Kidney (tissue), 14 donors: ENCODE data around the gene MUS81. TPM values are rescaled to one million over a fixed set of nuclear protein-coding genes. Genes with fewer than 3 reads are reported as not detected.

Source experiments
- DNase-seq, 5 donors: peaks; one replicate each; pipeline ENCODE4 v3.0.0-alpha.2; 2013 to 2020
- FAIRE-seq: peaks from 2 replicates; lab custom pipeline; 2012; peaks lifted over from hg19 to GRCh38; lab: Jason Lieb, UNC
- H3K27ac ChIP-seq, 2 donors: one replicate each; pipeline ENCODE4 v1.7.0; 2013; ENCODE audit warnings: low read depth in 2 of 2, low read length in 2 of 2, inconsistent platforms in 1 of 2
- H3K27me3 ChIP-seq: one replicate; pipeline ENCODE4 v1.7.1; 2013; ENCODE audit warnings: low read length, inconsistent platforms; ENCODE audit not compliant: control insufficient read depth, insufficient read depth
- H3K36me3 ChIP-seq, 3 donors: one replicate each; pipeline versions ENCODE4 v1.7.0 to v1.7.1; 2013; ENCODE audit warnings: low read length in 3 of 3, control low read depth in 1 of 3, inconsistent platforms in 1 of 3; ENCODE audit not compliant: insufficient read depth in 3 of 3, control insufficient read depth in 2 of 3
- H3K4me1 ChIP-seq, 3 donors: one replicate each; pipeline versions ENCODE4 v1.7.0 to v1.7.1; 2013; ENCODE audit warnings: low read length in 3 of 3, inconsistent platforms in 1 of 3, low read depth in 1 of 3; ENCODE audit not compliant: control insufficient read depth in 2 of 3, insufficient read depth in 2 of 3
- H3K4me3 ChIP-seq, 3 donors: one replicate each; pipeline versions ENCODE4 v1.7.0 to v1.8.1; 2013; ENCODE audit warnings: low read length in 3 of 3, control low read depth in 1 of 3, inconsistent platforms in 1 of 3
- H3K9ac ChIP-seq, 3 donors: one replicate each; pipeline versions ENCODE4 v1.7.0 to v1.7.1; 2013; ENCODE audit warnings: low read length in 3 of 3, control low read depth in 1 of 3, inconsistent platforms in 1 of 3
- H3K9me3 ChIP-seq, 3 donors: one replicate each; pipeline versions ENCODE4 v1.7.0 to v1.7.1; 2013; ENCODE audit warnings: low read length in 3 of 3, control low read depth in 1 of 3, inconsistent platforms in 1 of 3; ENCODE audit not compliant: control insufficient read depth in 2 of 3, insufficient read depth in 1 of 3
- intact Hi-C: fragments of 100-400 bp; cut with DNase I; formaldehyde crosslinking; loops from one replicate; pipeline ENCODE4 v1.11.1; 2022
- polyA plus RNA-seq: library from polyadenylated mRNA; stranded (reverse); fragments of 350-450 nt; fragmentation: Illumina TruSeq; extraction: RNeasy Lipid Tissue Mini Kit (QIAGEN cat#74804); gene quantifications from one replicate; pipeline ENCODE4 v1.2.3, GENCODE V29; 2014; ENCODE audit warnings: low read depth, low replicate concordance; ENCODE audit not compliant: insufficient read depth
- total RNA-seq: library from RNA; stranded (reverse); fragmentation: NEBNext Ultra II Directional; extraction: Animal tissue kit (Norgen Biotek cat#: 25700); gene quantifications from one replicate; pipeline ENCODE4 v1.2.1, GENCODE V29; 2021
- TF ChIP-seq, protein P1 (sequence below): IDR thresholded peaks from 3 replicates; pipeline ENCODE4 v1.5.1; 2012; ENCODE audit warnings: mild to moderate bottlenecking, moderate library complexity, borderline replicate concordance; ENCODE audit not compliant: insufficient read depth; ENCODE audit errors: extremely low read depth
- donor health status: control.
- donor health status: control.
- donor health status: control.
- donor health status: control.
- donor health status: control.
- donor health status: DM: yes; HTN: yes; CAD: no.
- donor health status: Normal renal cell carcinoma (clear cell type).

The MUS81 gene
- total and polyA plus RNA-seq, 2 donors from 2014 or later, result 31.2 to 54.9 TPM

DNA sequence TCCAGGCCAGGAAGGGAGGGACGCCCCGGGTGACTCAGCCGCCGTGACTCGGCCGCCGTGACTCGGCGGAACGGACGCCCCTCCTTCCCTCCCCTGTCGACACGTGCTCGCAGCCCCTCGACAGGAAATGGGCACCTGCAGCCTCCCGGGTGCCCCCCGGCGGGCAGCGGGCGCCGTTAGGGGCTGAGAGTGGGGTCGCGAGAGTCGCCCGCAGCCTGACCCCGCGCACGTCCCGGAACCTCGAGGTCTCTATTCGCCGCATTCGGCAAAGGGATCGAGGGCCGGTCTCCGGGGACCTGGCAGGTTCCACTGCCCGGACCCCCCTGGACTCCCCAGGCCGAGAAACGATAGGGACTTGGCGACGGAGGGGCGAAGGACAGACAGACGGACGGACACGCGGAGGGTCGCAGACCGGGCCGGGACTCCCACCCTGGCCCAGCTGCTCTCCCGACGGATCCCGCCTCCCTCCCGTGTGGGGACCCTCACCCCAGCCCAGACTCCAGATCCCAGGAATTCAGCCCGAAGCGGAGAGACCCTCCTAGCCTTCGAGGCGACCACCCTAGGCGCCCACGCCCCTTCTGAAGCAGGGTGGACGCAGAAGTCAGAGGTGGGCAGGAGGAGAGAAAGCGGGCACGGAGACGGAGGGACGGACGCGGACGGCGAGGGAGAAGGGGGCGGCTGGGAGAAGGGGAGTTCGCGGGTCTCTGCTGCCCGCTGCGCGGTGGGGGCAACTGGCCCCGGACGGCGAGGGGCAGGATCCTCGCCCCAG, 39.3 kb downstream of the MUS81 start:
- intact Hi-C loops, result no loop called here
- H3K4me1 ChIP-seq, result peaks cover 0 to 6% (median 3%) of the 10 kb centered on the region in 3 donors
- DNase-seq, result peak in 4 of 5 donors; percentile 42 to 91 (median 56)
- TF ChIP-seq, protein P1, sequence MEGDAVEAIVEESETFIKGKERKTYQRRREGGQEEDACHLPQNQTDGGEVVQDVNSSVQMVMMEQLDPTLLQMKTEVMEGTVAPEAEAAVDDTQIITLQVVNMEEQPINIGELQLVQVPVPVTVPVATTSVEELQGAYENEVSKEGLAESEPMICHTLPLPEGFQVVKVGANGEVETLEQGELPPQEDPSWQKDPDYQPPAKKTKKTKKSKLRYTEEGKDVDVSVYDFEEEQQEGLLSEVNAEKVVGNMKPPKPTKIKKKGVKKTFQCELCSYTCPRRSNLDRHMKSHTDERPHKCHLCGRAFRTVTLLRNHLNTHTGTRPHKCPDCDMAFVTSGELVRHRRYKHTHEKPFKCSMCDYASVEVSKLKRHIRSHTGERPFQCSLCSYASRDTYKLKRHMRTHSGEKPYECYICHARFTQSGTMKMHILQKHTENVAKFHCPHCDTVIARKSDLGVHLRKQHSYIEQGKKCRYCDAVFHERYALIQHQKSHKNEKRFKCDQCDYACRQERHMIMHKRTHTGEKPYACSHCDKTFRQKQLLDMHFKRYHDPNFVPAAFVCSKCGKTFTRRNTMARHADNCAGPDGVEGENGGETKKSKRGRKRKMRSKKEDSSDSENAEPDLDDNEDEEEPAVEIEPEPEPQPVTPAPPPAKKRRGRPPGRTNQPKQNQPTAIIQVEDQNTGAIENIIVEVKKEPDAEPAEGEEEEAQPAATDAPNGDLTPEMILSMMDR, result no peak
- H3K4me3 ChIP-seq, result peak overlapping the region in 1 of 3 donors; percentile 47
- no peak overlapping the region for H3K27ac ChIP-seq
- H3K27me3 ChIP-seq, result peaks cover 17% of the 10 kb centered on the region
- no peaks in the 10 kb centered on the region for H3K36me3 ChIP-seq
- H3K9me3 ChIP-seq, result no peaks in the 10 kb centered on the region
- H3K9ac ChIP-seq, result peak overlapping the region in 1 of 3 donors; percentile 26
- FAIRE-seq, result no peak

DNA sequence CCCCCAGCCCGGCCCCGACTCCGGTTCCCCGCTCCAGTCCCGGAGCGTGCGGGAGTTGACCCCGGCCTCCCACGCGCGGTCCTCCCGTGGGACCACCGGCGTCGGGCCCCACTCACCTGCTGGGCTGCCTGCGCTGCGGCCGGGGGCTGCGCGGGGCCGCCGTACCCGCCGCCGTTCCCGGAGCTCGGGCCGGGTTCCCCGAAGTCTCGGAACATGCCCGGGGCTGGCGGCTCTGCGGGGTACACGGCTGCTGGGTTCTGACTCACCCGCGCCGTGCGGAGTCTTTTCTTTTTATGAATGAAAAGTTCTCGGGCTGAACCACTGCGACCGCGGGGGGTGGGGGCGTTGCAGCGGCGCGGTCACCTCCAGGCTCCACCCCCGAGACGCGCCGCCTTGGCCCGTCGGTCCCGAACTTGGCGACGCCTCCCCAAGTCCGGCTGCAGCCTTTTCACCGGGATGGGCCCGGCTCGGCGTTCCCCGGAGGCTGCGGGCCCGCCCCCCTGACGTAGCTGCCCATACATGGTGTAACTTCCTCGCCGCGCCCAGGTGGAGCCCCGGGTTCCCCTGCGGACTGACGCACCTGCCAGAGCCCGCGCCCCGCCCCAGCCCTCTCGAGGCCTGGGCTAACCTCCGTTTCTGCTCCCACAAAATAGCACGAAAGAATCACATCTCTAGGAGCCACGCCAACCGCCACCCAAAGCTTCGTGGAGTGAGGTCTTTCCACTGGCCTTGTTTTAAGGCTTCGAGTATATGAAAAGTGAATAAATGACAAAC, 40.1 kb downstream of the MUS81 start, which contains the start of gene FOSL1:
TSS of gene FOSL1 (minus strand) at position 264 of the 774 bp plus-strand sequence. CDS start at position 215, 49 bp downstream.
- DNase-seq (peak; percentile 73 to 96 (median 80)), FAIRE-seq (no peak)
- intact Hi-C loops, result no loop called here
- H3K4me3 ChIP-seq, result peak within 1 kb of the TSS in 1 of 3 donors; percentile 47
- H3K36me3 ChIP-seq, result no peaks in the 10 kb centered on the region
- H3K27me3 ChIP-seq, result peaks cover 17% of the 10 kb centered on the region
- H3K4me1 ChIP-seq, result peaks cover 0 to 6% (median 3%) of the 10 kb centered on the region in 3 donors
- H3K27ac ChIP-seq, result no peak within 1 kb of the TSS
- H3K9me3 ChIP-seq, result no peaks in the 10 kb centered on the region
- TF ChIP-seq, protein P1, result no peak
- peak within 1 kb of the TSS in 1 of 3 donors; percentile 26 for H3K9ac ChIP-seq

DNA sequence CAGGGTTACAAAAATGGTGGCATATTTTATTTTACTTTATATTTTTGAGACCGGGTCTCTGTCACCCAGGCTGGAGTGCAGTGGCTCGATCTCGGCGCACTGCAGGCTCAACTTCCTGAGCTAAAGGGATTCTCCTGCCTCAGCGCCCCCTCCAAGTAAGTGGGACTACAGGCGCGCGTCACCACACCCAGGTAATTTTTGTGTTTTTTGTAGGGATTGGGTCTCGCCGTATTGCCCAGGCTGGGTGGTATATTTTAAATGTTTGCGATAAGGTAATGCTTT, 40.6 kb downstream of the MUS81 start:
- Histone ChIP-seq H3K27ac (no peak overlapping the region), H3K4me1 (peaks cover 0 to 6% (median 3%) of the 10 kb centered on the region in 3 donors), H3K36me3 (no peaks in the 10 kb centered on the region), H3K4me3 (peak overlapping the region in 1 of 3 donors; percentile 47), H3K9me3 (no peaks in the 10 kb centered on the region), H3K9ac (no peak overlapping the region), H3K27me3 (peaks cover 17% of the 10 kb centered on the region)
- intact Hi-C loops, result no loop called here
- DNase-seq, result no peak
- no peak for FAIRE-seq
- TF ChIP-seq, protein P1, result no peak
